AG04449 (cell line): ENCODE data around the gene PDE4D.

Source experiments
- CTCF ChIA-PET: fragments of 350-600 bp; formaldehyde crosslinking; extraction: SDS; loops from one replicate; lab custom pipeline; 2021; ENCODE audit warnings: antibody characterized with exemption; lab: Yijun Ruan, JAX
- POLR2A ChIA-PET: fragments of 400-600, 350-600 bp; formaldehyde crosslinking; extraction: SDS; loops from one replicate; lab custom pipeline; 2020; ENCODE audit warnings: antibody characterized with exemption, inconsistent platforms; lab: Yijun Ruan, JAX
- DNase-seq: peaks from one replicate; pipeline ENCODE4 v3.0.0-alpha.2; 2010; ENCODE audit warnings: low read depth, low spot score
- H3K4me3 ChIP-seq: 2 replicates; pipeline ENCODE4 v1.5.1; 2011; ENCODE audit warnings: low read depth, mild to moderate bottlenecking, control low read depth, low read length
- TF ChIP-seq, protein P1 (sequence below): IDR thresholded peaks from one replicate; pipeline ENCODE4 v1.5.1; 2011; ENCODE audit warnings: mild to moderate bottlenecking, moderate library complexity, low read length, control low read depth, inconsistent platforms; ENCODE audit not compliant: insufficient read depth; ENCODE audit errors: missing control alignments

The PDE4D gene

DNA sequence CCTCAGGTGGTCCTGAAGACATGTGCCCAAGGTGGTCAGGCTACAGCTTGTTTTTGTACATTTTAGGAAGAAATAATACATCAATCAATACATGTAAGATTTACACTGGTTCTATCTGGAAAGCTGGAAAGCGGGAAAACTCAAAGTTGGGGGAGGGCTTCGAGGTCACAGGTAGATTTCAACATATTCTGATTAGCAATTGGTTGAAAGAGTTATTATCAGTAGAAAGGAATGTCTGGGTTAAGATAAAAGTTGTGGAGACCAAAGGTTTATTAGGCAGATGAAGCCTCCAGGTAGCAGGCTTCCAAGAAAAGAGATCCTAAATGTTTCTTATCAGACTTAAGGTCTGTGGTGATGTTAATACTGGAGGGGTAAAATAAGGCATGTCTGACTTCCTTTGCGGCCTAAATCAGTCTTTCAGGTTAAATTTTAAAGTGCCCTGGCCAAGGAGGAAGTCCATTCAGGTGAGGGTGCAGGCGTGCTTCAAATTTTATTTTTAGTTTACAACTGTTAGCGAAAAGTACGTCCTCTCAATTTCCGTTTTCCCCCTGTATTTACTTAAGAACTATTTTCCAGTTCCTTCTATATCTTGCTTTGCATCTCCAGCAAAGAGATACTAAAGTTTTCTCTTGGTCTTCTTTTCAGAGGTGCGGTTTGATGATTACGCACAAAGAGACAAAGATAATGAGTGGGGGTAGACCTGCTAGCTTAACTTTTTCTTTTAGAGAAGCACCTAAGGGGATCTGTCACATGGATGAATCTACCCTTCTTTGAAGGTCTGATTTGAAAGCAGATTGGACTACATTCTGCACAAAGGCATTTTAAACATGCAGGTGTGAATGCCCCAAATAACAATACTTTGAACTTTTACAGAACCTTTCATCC lies 732.1 kb downstream of the PDE4D start:
- no peak overlapping the region for H3K4me3 ChIP-seq
- ChIA-PET POLR2A (no interaction called here), CTCF (interaction anchor here (1.2 to 2.6 kb wide), 2 partner anchors 13 to 126 kb away, joined by 4 to 11 read pairs; no protein-coding TSS in a partner anchor)
- TF ChIP-seq, protein P1, sequence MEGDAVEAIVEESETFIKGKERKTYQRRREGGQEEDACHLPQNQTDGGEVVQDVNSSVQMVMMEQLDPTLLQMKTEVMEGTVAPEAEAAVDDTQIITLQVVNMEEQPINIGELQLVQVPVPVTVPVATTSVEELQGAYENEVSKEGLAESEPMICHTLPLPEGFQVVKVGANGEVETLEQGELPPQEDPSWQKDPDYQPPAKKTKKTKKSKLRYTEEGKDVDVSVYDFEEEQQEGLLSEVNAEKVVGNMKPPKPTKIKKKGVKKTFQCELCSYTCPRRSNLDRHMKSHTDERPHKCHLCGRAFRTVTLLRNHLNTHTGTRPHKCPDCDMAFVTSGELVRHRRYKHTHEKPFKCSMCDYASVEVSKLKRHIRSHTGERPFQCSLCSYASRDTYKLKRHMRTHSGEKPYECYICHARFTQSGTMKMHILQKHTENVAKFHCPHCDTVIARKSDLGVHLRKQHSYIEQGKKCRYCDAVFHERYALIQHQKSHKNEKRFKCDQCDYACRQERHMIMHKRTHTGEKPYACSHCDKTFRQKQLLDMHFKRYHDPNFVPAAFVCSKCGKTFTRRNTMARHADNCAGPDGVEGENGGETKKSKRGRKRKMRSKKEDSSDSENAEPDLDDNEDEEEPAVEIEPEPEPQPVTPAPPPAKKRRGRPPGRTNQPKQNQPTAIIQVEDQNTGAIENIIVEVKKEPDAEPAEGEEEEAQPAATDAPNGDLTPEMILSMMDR: no peak
- DNase-seq: no peak

DNA sequence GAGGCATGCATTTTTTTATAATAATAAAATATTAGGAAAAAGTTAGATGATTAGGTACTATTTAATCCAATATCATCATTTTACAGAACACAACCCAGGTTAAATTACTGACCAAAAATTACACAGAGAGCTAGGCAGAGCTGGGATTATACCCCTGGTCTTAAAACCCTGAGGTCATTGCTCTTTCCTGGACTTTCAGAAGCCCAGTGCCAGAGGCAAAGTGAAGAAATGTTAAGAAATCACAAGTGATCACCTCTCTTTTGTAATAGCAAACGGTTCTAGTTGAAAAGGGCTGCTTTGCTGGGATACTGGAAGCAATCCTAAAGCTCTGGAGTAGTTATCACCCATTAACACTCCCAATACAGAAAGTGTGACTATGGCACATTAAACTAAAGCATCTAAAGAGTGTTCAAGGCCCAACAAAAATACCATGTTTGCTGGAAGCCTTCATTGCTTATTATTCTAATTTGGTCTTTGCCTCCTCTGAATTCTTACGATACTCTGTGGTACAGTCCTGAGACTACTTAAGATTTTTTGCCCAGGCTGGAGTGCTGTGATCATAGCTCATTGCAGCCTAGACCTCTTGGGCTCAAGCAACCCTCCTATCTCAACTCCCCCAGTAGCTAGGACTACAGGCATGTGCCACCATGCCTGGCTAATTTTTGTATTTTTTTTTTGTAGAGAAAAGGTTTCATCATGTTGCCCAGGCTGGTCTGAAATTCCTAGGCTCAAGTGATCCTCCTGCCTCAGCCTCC lies 734.7 kb downstream of the PDE4D start:
- POLR2A ChIA-PET: no interaction called here
- CTCF ChIA-PET: interaction anchor here (3.8 kb wide), 1 partner anchor 15 kb away, joined by 14 read pairs; no protein-coding TSS in a partner anchor
- DNase-seq: no peak
- TF ChIP-seq, protein P1: no peak
- no peak overlapping the region for H3K4me3 ChIP-seq

- H3K4me3 ChIP-seq: no peak overlapping the region
- POLR2A ChIA-PET: no interaction called here
- TF ChIP-seq, protein P1: no peak
- CTCF ChIA-PET: interaction anchor here (0.8 to 3.8 kb wide), 4 partner anchors 15 to 272 kb away, joined by 3 to 14 read pairs (median 5); no protein-coding TSS in a partner anchor
- no peak for DNase-seq
Observed at GRCh38 chr5:59158165-59158564, 735.4 kb downstream of the PDE4D start.

DNA sequence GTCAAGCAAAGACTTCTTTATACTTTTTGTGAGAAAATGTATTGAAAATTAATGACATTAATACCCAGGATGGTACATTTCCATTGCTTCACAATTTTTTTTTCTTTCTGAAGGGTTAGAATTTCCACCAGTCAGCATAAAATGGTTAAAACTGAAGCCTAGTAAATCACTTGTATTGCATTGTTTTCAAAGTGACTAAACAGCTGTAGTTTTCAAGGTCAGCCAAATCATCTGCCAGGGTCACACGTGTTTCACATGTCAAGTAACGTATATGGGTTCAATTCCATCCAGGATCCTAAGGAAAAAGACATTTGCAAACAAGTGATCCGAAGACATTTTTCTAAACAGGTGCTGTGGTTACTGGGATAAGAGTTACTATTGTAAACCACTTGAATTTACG lies 736.5 kb downstream of the PDE4D start:
- DNase-seq: no peak
- POLR2A ChIA-PET: no interaction called here
- CTCF ChIA-PET: interaction anchor here (0.9 to 3.8 kb wide), 4 partner anchors 16 to 271 kb away, joined by 3 to 14 read pairs (median 5); no protein-coding TSS in a partner anchor

GRCh38 chr5:59152701-59153245 lies 740.8 kb downstream of the PDE4D start:
- no peak overlapping the region for H3K4me3 ChIP-seq
- DNase-seq: no peak
- ChIA-PET CTCF (no interaction called here), POLR2A (no interaction called here)
- TF ChIP-seq, protein P1: no peak

More for the DNA sequence above, 736.5 kb downstream of the PDE4D start:
- TF ChIP-seq, protein P1: no peak
- no peak overlapping the region for H3K4me3 ChIP-seq
